Measurements from ENCODE around the gene C9orf43. TPM values are rescaled to one million over a fixed set of nuclear protein-coding genes. Genes with fewer than 3 reads are reported as not detected.

The C9orf43 gene
- total and polyA plus RNA-seq, 2 experiments from 2014 or later: 0.63 to 1.1 TPM

- H3K27ac Mint-ChIP-seq: no peak overlapping the region
- peak overlapping the region; percentile 92; the same call in 1 of the 2 replicates for H3K4me3 ChIP-seq
These were observed 10.8 kb upstream of the C9orf43 start for GRCh38 chr9:113399646-113400200.

GRCh38 chr9:113401027-113401792, 9.3 kb upstream of the C9orf43 start, which contains the start of gene ALAD:
Gene ALAD (minus strand): TSS chr9:113401284. CDS start chr9:113393559, 7,725 bp downstream.
- H3K4me2 ChIP-seq: peak within 1 kb of the TSS; percentile 79
- peak within 1 kb of the TSS; percentile 85 for H3K4me3 Mint-ChIP-seq
- peaks cover 4% of the 10 kb centered on the region; the same call in 2 of the 3 replicates for H3K4me1 Mint-ChIP-seq
- no peaks in the 10 kb centered on the region; the same call in 2 of the 3 replicates for H3K9me3 Mint-ChIP-seq
- H3K9me2 ChIP-seq (ENCODE audit: insufficient read depth): no peaks in the 10 kb centered on the region
- H2AFZ ChIP-seq: peak within 1 kb of the TSS; percentile 93
- no peaks in the 10 kb centered on the region for H3K27me3 ChIP-seq (ENCODE audit: insufficient read depth)
- peak; percentile 96 for ATAC-seq
- DNase-seq (ENCODE audit: low spot score): peak; percentile 99
- H3K36me3 Mint-ChIP-seq (ENCODE audit: low read depth): no peaks in the 10 kb centered on the region; the same call in 2 of the 3 replicates
- H3K4me3 ChIP-seq: peak within 1 kb of the TSS; percentile 92
- H3K27me3 Mint-ChIP-seq (ENCODE audit: insufficient read depth, low read depth, poor library complexity): peaks cover 10% of the 10 kb centered on the region
- no peak within 1 kb of the TSS; the same call in 1 of the 2 replicates for H3K27ac Mint-ChIP-seq
- no peaks in the 10 kb centered on the region for H3K79me2 ChIP-seq (replicated peaks; ENCODE audit: insufficient read depth)
- H4K20me1 ChIP-seq (replicated peaks; ENCODE audit: insufficient read depth): no peaks in the 10 kb centered on the region
- H3K36me3 ChIP-seq (ENCODE audit: insufficient read depth): no peaks in the 10 kb centered on the region
- H3K4me1 ChIP-seq (ENCODE audit: insufficient read depth): no peaks in the 10 kb centered on the region
- peak within 1 kb of the TSS; percentile 81 for H3K27ac ChIP-seq (ENCODE audit: low read depth)
- H3F3A ChIP-seq (replicated peaks; ENCODE audit: low read depth): 0 out of 2 replicates have a peak, but pooled peaks cover 3% of the 10 kb centered on the region
- peak; percentile 72 for TF ChIP-seq POLR2AphosphoS5 (IDR thresholded peaks at IDR 0.05; ENCODE audit: low read depth)
- TF ChIP-seq ZNF462 (CRISPR knock-in tag; IDR thresholded peaks at IDR 0.05): no peak
- TF ChIP-seq EZH2 (IDR thresholded peaks at IDR 0.05; ENCODE audit: low read depth, unreplicated experiment): no peak
- peak; percentile 62 for TF ChIP-seq CREB1 (CRISPR knock-in tag; IDR thresholded peaks at IDR 0.05; ENCODE audit: low read depth)
- peak; percentile 90 to 98 for TF ChIP-seq CTCF (conservative IDR thresholded peaks at IDR 0.05; ENCODE audit: low read depth in 2 of 2)
- no peak for TF ChIP-seq ZNF331 (CRISPR knock-in tag; IDR thresholded peaks at IDR 0.05; ENCODE audit: low read depth)
- TF ChIP-seq ZNF114 (CRISPR knock-in tag; IDR thresholded peaks at IDR 0.05): no peak
- TF ChIP-seq JUNB (IDR thresholded peaks at IDR 0.05; ENCODE audit: unreplicated experiment): no peak

More at GRCh38 chr9:113399646-113400200, 10.8 kb upstream of the C9orf43 start:
- TF ChIP-seq ETS1 (IDR thresholded peaks at IDR 0.05) (no peak), STAT1 (IDR thresholded peaks at IDR 0.05; ENCODE audit: unreplicated experiment) (no peak), ZNF114 (CRISPR knock-in tag; IDR thresholded peaks at IDR 0.05) (no peak)
- peak overlapping the region; percentile 79; the same call in 1 of the 2 replicates for H3K4me2 ChIP-seq
- Mint-ChIP-seq H3K9me3 (no peaks in the 10 kb centered on the region), H3K27me3 (ENCODE audit: insufficient read depth, low read depth, poor library complexity) (peaks cover 8% of the 10 kb centered on the region), H3K4me3 (peak overlapping the region; percentile 85), H3K36me3 (ENCODE audit: low read depth) (no peaks in the 10 kb centered on the region; the same call in 2 of the 3 replicates), H3K4me1 (peaks cover 4% of the 10 kb centered on the region; the same call in 2 of the 3 replicates)
- H3K36me3 ChIP-seq (ENCODE audit: insufficient read depth): no peaks in the 10 kb centered on the region
- 0 out of 2 replicates have a peak, but pooled peaks cover 3% of the 10 kb centered on the region for H3F3A ChIP-seq (replicated peaks; ENCODE audit: low read depth)
- no peak for ATAC-seq
- no peak overlapping the region for H3K27ac ChIP-seq (ENCODE audit: low read depth)
- DNase-seq (ENCODE audit: low spot score): no peak
- no peaks in the 10 kb centered on the region for H3K79me2 ChIP-seq (replicated peaks; ENCODE audit: insufficient read depth)
- no peaks in the 10 kb centered on the region for H3K9me2 ChIP-seq (ENCODE audit: insufficient read depth)
- H3K27me3 ChIP-seq (ENCODE audit: insufficient read depth): no peaks in the 10 kb centered on the region
- H2AFZ ChIP-seq: no peak overlapping the region
- no peaks in the 10 kb centered on the region for H4K20me1 ChIP-seq (replicated peaks; ENCODE audit: insufficient read depth)
- no peaks in the 10 kb centered on the region for H3K4me1 ChIP-seq (ENCODE audit: insufficient read depth)
